Fibroblast of skin of scalp (primary cell): ENCODE measurements around the gene BSG.
A peak's percentile ranks its signal among the peaks of the same experiment; 100 is the strongest.
"Not testable (repeated sequence)": the region's sequence is repeated elsewhere in the genome, so short reads cannot be mapped to it uniquely, and the experiment has no call there.

Source experiments
- DNase-seq: peaks from one replicate; pipeline ENCODE4 v3.0.0-alpha.2; 2013

Gene BSG

GRCh38 chr19:621191-621590 is 48.8 kb downstream of the BSG start:
- not testable (repeated sequence) for DNase-seq

GRCh38 chr19:621819-622218 is 49.4 kb downstream of the BSG start:
- DNase-seq = no peak

GRCh38 chr19:622666-623065 is 50.3 kb downstream of the BSG start:
- DNase-seq = no peak

GRCh38 chr19:623175-623916 is 51.0 kb downstream of the BSG start:
- DNase-seq = no peak

- peak; percentile 93 for DNase-seq
These were observed 51.6 kb downstream of the BSG start for GRCh38 chr19:623974-624373.

- DNase-seq = no peak
These were observed 52.2 kb downstream of the BSG start for GRCh38 chr19:624433-625109.

- no peak for DNase-seq
These were observed 52.9 kb downstream of the BSG start for GRCh38 chr19:625257-625656.

GRCh38 chr19:626566-626965 is 54.2 kb downstream of the BSG start:
- DNase-seq = not testable (repeated sequence)

GRCh38 chr19:628168-628567 is 55.8 kb downstream of the BSG start:
- DNase-seq = no peak

- DNase-seq = not testable (repeated sequence)
These were observed 57.1 kb downstream of the BSG start for GRCh38 chr19:629515-629914.

- no peak for DNase-seq
These were observed 57.7 kb downstream of the BSG start for GRCh38 chr19:629961-630714.

- DNase-seq = peak; percentile 49
These were observed 60.2 kb downstream of the BSG start for GRCh38 chr19:632579-633067.
